Dedifferentiated amniotic fluid mesenchymal stem cell (primary cell): ENCODE measurements around the gene C13orf46.

Experiments used
- DNase-seq: peaks from one replicate; pipeline ENCODE4 v3.0.0-alpha.2; 2016; ENCODE audit errors: extremely low spot score

Gene C13orf46

DNA sequence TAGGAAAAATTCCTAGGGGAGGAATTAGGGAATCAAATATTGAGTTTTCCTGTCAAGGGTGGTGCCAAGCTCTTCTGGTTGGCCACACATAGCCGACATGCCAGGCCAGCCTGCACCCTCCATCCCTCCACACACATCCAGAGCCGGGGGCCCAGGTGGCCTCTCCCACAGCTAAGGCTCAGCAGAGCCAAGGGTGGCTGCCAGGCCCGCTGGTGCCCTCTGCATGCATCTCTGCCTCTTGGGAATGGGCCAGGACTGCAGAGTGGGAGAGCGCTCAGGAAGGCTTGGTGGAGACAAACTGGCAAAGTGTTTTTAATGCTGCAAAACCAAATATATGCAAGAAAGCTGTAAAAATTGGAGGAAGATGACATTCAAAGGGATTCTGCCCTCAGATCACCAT, 67.3 kb downstream of the C13orf46 start:
- DNase-seq = no peak

DNA sequence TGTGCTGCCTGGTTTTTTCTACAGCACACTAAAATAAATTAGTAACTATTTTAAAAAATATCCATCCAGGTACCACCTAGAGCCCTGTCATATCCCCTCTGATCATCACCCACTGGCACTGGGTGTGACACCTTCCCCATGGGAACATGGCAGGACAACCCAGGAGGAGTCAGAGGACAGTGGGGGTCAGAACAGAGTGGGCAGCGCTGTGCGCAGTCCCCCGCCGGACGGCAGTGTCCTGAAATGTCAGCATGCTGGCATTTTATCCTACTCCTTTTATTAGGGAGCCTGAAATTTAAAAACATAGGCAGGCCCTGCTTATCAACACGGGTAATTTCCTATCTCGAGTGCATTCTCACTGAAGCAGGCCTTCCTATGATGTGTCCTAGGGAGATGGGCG, 67.9 kb downstream of the C13orf46 start:
- DNase-seq = no peak

DNA sequence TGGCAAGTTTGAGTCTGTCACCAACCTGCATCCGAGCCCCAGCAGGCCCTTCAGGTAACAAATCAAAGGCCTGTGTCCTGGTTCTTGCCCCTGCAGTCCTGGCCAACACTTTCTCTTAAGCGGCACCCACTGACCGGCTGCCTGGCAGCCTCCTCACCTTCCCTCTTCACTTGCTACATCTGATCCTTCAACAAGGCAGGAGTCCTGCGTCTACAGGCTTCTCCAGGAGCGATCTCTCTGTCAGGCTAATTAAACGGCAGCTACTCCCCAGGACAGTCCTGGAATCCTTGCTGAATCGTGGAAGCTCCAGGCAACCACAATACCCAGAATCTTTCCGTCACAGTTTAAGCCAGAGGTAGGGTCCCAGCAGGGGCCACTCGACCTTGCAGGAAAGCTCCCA, 68.9 kb downstream of the C13orf46 start:
- DNase-seq = no peak

DNA sequence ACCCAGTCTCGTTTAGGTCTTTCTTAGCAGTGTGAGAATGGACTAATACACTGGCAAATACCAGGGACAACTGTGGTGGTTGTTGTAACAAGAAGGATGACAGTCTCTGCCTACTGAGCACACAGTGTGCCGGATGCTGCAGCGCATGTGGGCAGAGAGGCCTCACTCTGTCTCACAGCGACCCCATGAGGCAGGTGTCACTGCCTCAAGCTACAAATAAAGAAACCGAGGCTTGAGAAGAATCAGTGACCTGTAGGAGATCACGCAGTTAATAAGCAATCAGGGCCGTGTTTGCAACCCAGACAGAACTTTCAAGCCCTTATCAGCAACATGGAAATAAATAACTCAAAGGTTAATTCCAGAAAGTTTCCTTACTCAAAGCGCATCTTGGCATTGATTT, 69.5 kb downstream of the C13orf46 start:
- DNase-seq = no peak

- DNase-seq = no peak
Observed at GRCh38 chr13:113903912-113904311, 70.0 kb downstream of the C13orf46 start.
